Gastroesophageal sphincter (tissue), 4 donors: Measurements from ENCODE around the gene NAALADL2. TPM values are rescaled to one million over a fixed set of nuclear protein-coding genes. Genes with fewer than 3 reads are reported as not detected.

Source experiments
- ATAC-seq: fragments of 150-250 bp; one replicate; pipeline ENCODE4 v1.9.1; 2016; ENCODE audit warnings: mild to moderate bottlenecking, moderate library complexity
- H3K27ac ChIP-seq, 4 donors: fragments of 200-600 bp; sonication (generic) in 3 of 4; 1 replicate in 3 of 4; 2 replicates in 1 of 4; pipeline ENCODE4 v1.5.1; 2016 to 2019
- H3K27me3 ChIP-seq: fragments of 200-600 bp; sonication (generic); one replicate; pipeline ENCODE4 v1.5.1; 2019
- H3K36me3 ChIP-seq, 2 donors: fragments of 200-600 bp; sonication (generic); one replicate each; pipeline ENCODE4 v1.5.1; 2019; ENCODE audit warnings: control low read depth in 1 of 2
- H3K4me1 ChIP-seq, 3 donors: fragments of 200-600 bp; sonication (generic); 1 replicate in 2 of 3; 2 replicates in 1 of 3; pipeline ENCODE4 v1.5.1; 2016 to 2019; ENCODE audit warnings: control low read depth in 2 of 3
- H3K4me3 ChIP-seq, 2 donors: fragments of 200-600 bp; sonication (generic); one replicate each; pipeline ENCODE4 v1.5.1; 2019; ENCODE audit warnings: mild to moderate bottlenecking in 1 of 2, moderate library complexity in 1 of 2
- H3K9me3 ChIP-seq, 3 donors: fragments of 200-600 bp; sonication (generic); one replicate each; pipeline ENCODE4 v1.5.1; 2017 to 2019; ENCODE audit warnings: control low read depth in 2 of 3
- EP300 ChIP-seq: sonication (generic); formaldehyde crosslinking; IDR thresholded peaks from one replicate; pipeline ENCODE4 v1.6.1; 2017; ENCODE audit warnings: antibody characterized with exemption, mild to moderate bottlenecking
- POLR2A ChIP-seq, 2 donors: fragments of 450-650 bp; IDR thresholded peaks; one replicate each; pipeline ENCODE4 v1.6.1; 2017; ENCODE audit warnings: antibody characterized with exemption in 2 of 2, mild to moderate bottlenecking in 2 of 2, moderate library complexity in 1 of 2
- POLR2AphosphoS5 ChIP-seq: sonication (generic); formaldehyde crosslinking; IDR thresholded peaks from one replicate; pipeline ENCODE4 v1.6.1; 2017; ENCODE audit warnings: antibody characterized with exemption
- WGBS, 2 donors: methylation state at CpG; one replicate each; pipeline ENCODE4 v1.1.5; 2018; ENCODE audit warnings: low coverage in 1 of 2; 5-methylcytosine and 5-hydroxymethylcytosine counted together
- total RNA-seq, 4 donors: library from RNA; depleted of rRNA; stranded (reverse); fragments of >200 nt; gene quantifications; one replicate each; pipeline ENCODE4 v1.1.0, GENCODE V29; 2016
- TF ChIP-seq, protein P1 (sequence below), 4 experiments: fragments of 200-600 bp in 2 of 4; fragments of 450-650 bp in 2 of 4; sonication (generic) in 1 of 4; IDR thresholded peaks; one replicate each; pipeline ENCODE4 v1.5.1; 2017 to 2019; ENCODE audit warnings: antibody characterized with exemption in 4 of 4, mild to moderate bottlenecking in 2 of 4, moderate library complexity in 2 of 4

Gene NAALADL2
- total RNA-seq, 4 donors from 2014 or later: 3.1 to 7.4 (median 6.2) TPM

DNA sequence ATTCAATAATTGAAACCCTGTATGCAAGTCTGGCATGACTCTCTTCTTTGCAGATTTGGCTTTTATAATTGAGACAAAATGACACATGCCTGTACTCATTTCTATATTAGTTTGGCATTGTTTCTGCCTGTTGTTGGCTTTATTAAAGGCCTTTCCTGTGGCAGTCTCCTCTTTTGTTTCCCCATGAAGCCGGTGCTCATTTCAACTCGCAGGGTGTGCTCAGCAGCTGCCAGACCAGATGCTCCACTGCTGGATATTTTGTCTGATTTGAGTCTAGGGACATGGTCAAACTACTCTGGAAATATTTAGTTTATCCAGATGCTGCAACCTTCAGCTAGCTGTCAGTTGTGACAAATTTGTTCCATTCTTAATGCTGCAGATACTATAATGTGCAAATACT lies 445.3 kb downstream of the NAALADL2 start:
- 23 to 60% methylated on average over 2 of the region's 2 CpGs for WGBS, 2 donors
- H3K4me1 ChIP-seq: no peaks in the 10 kb centered on the region
- H3K4me3 ChIP-seq: no peak overlapping the region
- H3K9me3 ChIP-seq: no peaks in the 10 kb centered on the region
- H3K27me3 ChIP-seq: no peaks in the 10 kb centered on the region
- ATAC-seq: no peak
- H3K27ac ChIP-seq: no peak overlapping the region
- H3K36me3 ChIP-seq: no peaks in the 10 kb centered on the region
- TF ChIP-seq EP300: no peak
- TF ChIP-seq, protein P1, sequence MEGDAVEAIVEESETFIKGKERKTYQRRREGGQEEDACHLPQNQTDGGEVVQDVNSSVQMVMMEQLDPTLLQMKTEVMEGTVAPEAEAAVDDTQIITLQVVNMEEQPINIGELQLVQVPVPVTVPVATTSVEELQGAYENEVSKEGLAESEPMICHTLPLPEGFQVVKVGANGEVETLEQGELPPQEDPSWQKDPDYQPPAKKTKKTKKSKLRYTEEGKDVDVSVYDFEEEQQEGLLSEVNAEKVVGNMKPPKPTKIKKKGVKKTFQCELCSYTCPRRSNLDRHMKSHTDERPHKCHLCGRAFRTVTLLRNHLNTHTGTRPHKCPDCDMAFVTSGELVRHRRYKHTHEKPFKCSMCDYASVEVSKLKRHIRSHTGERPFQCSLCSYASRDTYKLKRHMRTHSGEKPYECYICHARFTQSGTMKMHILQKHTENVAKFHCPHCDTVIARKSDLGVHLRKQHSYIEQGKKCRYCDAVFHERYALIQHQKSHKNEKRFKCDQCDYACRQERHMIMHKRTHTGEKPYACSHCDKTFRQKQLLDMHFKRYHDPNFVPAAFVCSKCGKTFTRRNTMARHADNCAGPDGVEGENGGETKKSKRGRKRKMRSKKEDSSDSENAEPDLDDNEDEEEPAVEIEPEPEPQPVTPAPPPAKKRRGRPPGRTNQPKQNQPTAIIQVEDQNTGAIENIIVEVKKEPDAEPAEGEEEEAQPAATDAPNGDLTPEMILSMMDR (IDR thresholded peaks at IDR 0.05): no peak
- TF ChIP-seq POLR2A (IDR thresholded peaks at IDR 0.05): no peak
- TF ChIP-seq POLR2AphosphoS5: no peak

DNA sequence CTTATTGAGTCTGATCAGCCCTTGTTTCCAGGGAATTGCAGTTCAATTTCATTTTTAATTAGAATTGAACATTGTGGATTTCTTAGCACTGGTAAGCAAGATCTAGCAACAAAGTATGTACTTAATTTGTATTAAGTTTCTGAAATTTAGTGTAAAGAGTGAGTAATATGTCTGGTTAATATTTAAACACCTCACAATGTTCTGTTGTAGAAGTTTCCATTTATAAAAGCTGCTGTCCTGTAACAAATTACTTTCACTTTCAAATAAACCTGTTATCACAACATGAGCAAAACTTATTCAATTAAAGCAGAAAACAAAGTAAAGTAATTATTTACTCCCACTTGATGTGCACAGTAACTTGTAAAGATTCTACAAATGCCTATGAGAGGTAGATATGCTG lies 448.5 kb downstream of the NAALADL2 start:
- Histone ChIP-seq H3K36me3 (no peaks in the 10 kb centered on the region), H3K4me1 (no peaks in the 10 kb centered on the region), H3K4me3 (no peak overlapping the region), H3K27ac (no peak overlapping the region), H3K27me3 (no peaks in the 10 kb centered on the region), H3K9me3 (no peaks in the 10 kb centered on the region)
- TF ChIP-seq POLR2A (IDR thresholded peaks at IDR 0.05) (no peak), EP300 (no peak), POLR2AphosphoS5 (no peak)
- TF ChIP-seq, protein P1 (IDR thresholded peaks at IDR 0.05): no peak
- ATAC-seq: no peak

DNA sequence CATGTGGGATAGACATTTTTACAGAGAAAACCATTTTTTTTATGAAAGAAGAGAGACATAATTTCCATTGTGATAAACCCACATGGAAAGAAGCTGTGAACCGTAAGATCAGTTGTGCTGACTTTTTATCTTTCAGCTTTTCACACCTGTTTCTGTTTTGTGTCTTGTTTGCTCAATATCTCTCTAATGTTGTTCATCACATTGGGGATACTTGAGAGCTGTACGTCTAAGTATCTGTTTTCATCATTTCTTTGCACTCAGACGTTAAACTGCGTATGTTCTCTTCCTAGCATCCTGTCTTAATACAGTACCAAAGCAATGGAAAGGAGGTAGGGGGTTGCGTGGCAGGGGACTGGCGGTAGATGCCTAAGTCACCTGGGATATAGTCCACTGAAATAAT lies 449.0 kb downstream of the NAALADL2 start:
- ATAC-seq: no peak
- no peaks in the 10 kb centered on the region for H3K4me1 ChIP-seq
- WGBS, 2 donors: 80 to 92% methylated on average over 6 of the region's 6 CpGs
- H3K27ac ChIP-seq: no peak overlapping the region
- H3K36me3 ChIP-seq: no peaks in the 10 kb centered on the region
- no peaks in the 10 kb centered on the region for H3K9me3 ChIP-seq
- H3K4me3 ChIP-seq: no peak overlapping the region
- H3K27me3 ChIP-seq: no peaks in the 10 kb centered on the region
- no peak for TF ChIP-seq POLR2A (IDR thresholded peaks at IDR 0.05)
- TF ChIP-seq POLR2AphosphoS5: no peak
- TF ChIP-seq, protein P1 (IDR thresholded peaks at IDR 0.05): no peak
- TF ChIP-seq EP300: no peak

DNA sequence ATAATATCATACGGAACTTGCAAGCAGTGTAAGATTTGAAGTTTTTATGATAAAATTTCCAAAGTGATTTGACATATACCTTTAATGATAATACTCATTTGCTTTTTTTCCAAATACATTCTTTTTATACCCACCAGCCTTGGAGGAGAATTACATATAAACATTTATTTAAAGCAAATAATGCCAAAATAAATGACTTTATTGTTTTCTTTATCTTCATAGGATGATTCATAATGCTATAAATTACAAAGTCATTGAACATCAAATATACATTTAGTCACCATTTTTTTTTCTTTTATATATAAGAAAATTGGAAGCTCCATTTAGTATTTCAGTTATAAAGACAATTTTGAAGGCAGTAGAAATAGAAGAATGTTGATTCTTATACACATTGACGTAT lies 450.9 kb downstream of the NAALADL2 start:
- Histone ChIP-seq H3K27me3 (no peaks in the 10 kb centered on the region), H3K27ac (no peak overlapping the region), H3K36me3 (no peaks in the 10 kb centered on the region), H3K4me3 (no peak overlapping the region), H3K4me1 (no peaks in the 10 kb centered on the region), H3K9me3 (no peaks in the 10 kb centered on the region)
- WGBS, 2 donors: 92 to 96% methylated on average over 2 of the region's 2 CpGs
- ATAC-seq: no peak
- TF ChIP-seq, protein P1 (IDR thresholded peaks at IDR 0.05): no peak

DNA sequence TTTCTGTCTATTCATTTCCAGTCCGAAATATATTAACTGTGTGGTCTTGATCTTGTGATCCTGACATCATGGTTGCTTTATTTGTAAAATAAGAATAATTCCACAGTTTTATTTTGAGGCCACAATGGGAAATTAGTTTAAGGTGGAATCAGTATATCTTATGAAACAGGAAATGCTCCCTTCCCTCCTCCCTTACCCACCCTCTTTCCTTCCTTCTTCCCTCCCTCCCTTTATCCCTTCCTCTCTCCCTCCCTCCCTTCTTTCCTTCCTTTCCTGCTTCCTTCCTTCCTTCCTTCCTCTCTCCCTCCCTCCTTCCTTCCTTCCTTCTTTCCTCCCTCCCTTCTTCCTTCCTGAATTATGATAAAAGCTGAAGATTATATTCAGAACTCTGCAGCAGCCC lies 452.3 kb downstream of the NAALADL2 start:
- Histone ChIP-seq H3K4me1 (no peaks in the 10 kb centered on the region), H3K4me3 (no peak overlapping the region), H3K9me3 (no peaks in the 10 kb centered on the region), H3K27me3 (no peaks in the 10 kb centered on the region), H3K27ac (no peak overlapping the region), H3K36me3 (no peaks in the 10 kb centered on the region)
- WGBS, 2 donors: 100% methylated on average over 1 of the region's 1 CpG
- no peak for ATAC-seq
- TF ChIP-seq, protein P1 (IDR thresholded peaks at IDR 0.05): no peak
- no peak for TF ChIP-seq POLR2AphosphoS5
- no peak for TF ChIP-seq EP300
- no peak for TF ChIP-seq POLR2A (IDR thresholded peaks at IDR 0.05)
